HCT116 (cell line): ENCODE measurements around the gene PDCL3. TPM values are rescaled to one million over a fixed set of nuclear protein-coding genes. Genes with fewer than 3 reads are reported as not detected.

ENCODE experiments used
- ATAC-seq: fragments of 200-7000 bp; cut with Tn5 transposase; 2 replicates; pipeline ENCODE4 v1.9.1; 2020; ENCODE audit warnings: mild to moderate bottlenecking, moderate library complexity
- BruUV-seq: library from RNA; stranded (reverse); fragments of 400-500 nt; replicated peaks from 2 replicates; lab custom pipeline; 2021; lab: Mats Ljungman, UMichigan
- CTCF ChIA-PET: fragments of 300-600 bp; sonication (Branson Sonifier 250); formaldehyde crosslinking; loops from one replicate; lab custom pipeline; 2021; ENCODE audit warnings: antibody characterized with exemption; lab: Charles Lee
- POLR2A ChIA-PET: fragments of 300-600, 350-600 bp; sonication (Branson Sonifier 250); formaldehyde crosslinking; loops from one replicate; lab custom pipeline; 2021; ENCODE audit warnings: antibody characterized with exemption; lab: Charles Lee
- RAD21 ChIA-PET, 2 experiments: fragments of 300-600 bp; sonication (Branson Sonifier 250); formaldehyde crosslinking; loops; one replicate each; lab custom pipeline; 2023; ENCODE audit warnings: low total read pairs in 2 of 2; ENCODE audit not compliant: uncharacterized antibody in 2 of 2, unreplicated experiment in 2 of 2, low non-redundant PET in 1 of 2; lab: Charles Lee
- DNase-seq: peaks from one replicate; pipeline ENCODE4 v3.0.0-alpha.2; 2010; ENCODE audit warnings: low read depth, low spot score
- H2AFZ ChIP-seq: fragments of 200-600 bp; shearing (Covaris generic), sonication (generic); 2 replicates; pipeline ENCODE4 v1.6.1; 2017; ENCODE audit warnings: low read depth, mixed run types, mixed read lengths, antibody characterized with exemption, low read length; ENCODE audit not compliant: poor library complexity, severe bottlenecking
- H3K27ac ChIP-seq: 2 replicates; pipeline ENCODE4 v1.5.1; 2012; ENCODE audit warnings: low read depth, low read length
- H3K27me3 ChIP-seq: fragments of 200-600 bp; sonication (generic); 2 replicates; pipeline ENCODE4 v1.6.1; 2016; ENCODE audit warnings: mixed run types, low read length, mixed read lengths; ENCODE audit not compliant: insufficient read depth
- H3K36me3 ChIP-seq, 2 experiments: fragments of 200-500 bp in 1 of 2; fragments of 200-600 bp in 1 of 2; sonication (Bioruptor generic) in 1 of 2; sonication (generic) in 1 of 2; 2 replicates each; pipeline versions ENCODE4 v1.5.1 to v1.6.1; 2014 to 2016; ENCODE audit warnings: low read length in 2 of 2, inconsistent platforms in 1 of 2, mixed read lengths in 1 of 2, mixed run types in 1 of 2; ENCODE audit not compliant: insufficient read depth in 2 of 2, control insufficient read depth in 1 of 2
- H3K4me1 ChIP-seq, 2 experiments: fragments of 200-600 bp in 1 of 2; sonication (generic) in 1 of 2; 2 replicates each; pipeline versions ENCODE4 v1.5.1 to v1.6.1; 2012 to 2017; ENCODE audit warnings: low read length in 2 of 2, inconsistent platforms in 1 of 2, mild to moderate bottlenecking in 1 of 2, mixed read lengths in 1 of 2, mixed run types in 1 of 2, moderate library complexity in 1 of 2; ENCODE audit not compliant: insufficient read depth in 2 of 2, control insufficient read depth in 1 of 2
- H3K4me2 ChIP-seq: fragments of 200-600 bp; sonication (generic); 2 replicates; pipeline ENCODE4 v1.6.1; 2017; ENCODE audit warnings: mixed run types, low read length, mixed read lengths
- H3K4me3 ChIP-seq, 2 experiments: fragments of 200-600 bp in 1 of 2; sonication (generic) in 1 of 2; replicated peaks in 1 of 2; 2 replicates each; pipeline ENCODE4 v1.5.1; 2011 to 2016; ENCODE audit warnings: low read length in 2 of 2, control low read depth in 1 of 2, low read depth in 1 of 2, mild to moderate bottlenecking in 1 of 2, mixed read lengths in 1 of 2, mixed run types in 1 of 2
- H3K79me2 ChIP-seq: fragments of 200-600 bp; sonication (generic); 2 replicates; pipeline ENCODE4 v1.6.1; 2017; ENCODE audit warnings: mild to moderate bottlenecking, mixed run types, low read length, moderate library complexity, mixed read lengths; ENCODE audit not compliant: insufficient read depth
- H3K9ac ChIP-seq: fragments of 200-600 bp; sonication (generic); 2 replicates; pipeline ENCODE4 v1.6.1; 2016; ENCODE audit warnings: low read length, mixed read lengths
- H3K9me2 ChIP-seq: fragments of 200-600 bp; sonication (generic), shearing (Covaris generic); 2 replicates; pipeline ENCODE4 v1.6.1; 2017; ENCODE audit warnings: mixed run types, mild to moderate bottlenecking, moderate library complexity; ENCODE audit not compliant: insufficient read depth
- H3K9me3 ChIP-seq, 2 experiments: fragments of 200-500 bp in 1 of 2; fragments of 200-600 bp in 1 of 2; sonication (Bioruptor generic) in 1 of 2; sonication (generic) in 1 of 2; 2 replicates each; pipeline ENCODE4 v1.6.1; 2014 to 2017; ENCODE audit warnings: low read length in 2 of 2, mixed read lengths in 2 of 2, inconsistent platforms in 1 of 2, low read depth in 1 of 2, mild to moderate bottlenecking in 1 of 2, mixed run types in 1 of 2, moderate library complexity in 1 of 2; ENCODE audit not compliant: control insufficient read depth in 1 of 2, insufficient read depth in 1 of 2
- H4K20me1 ChIP-seq: fragments of 200-600 bp; sonication (generic), shearing (Covaris generic); 2 replicates; pipeline ENCODE4 v1.6.1; 2017; ENCODE audit warnings: mixed run types, mild to moderate bottlenecking, moderate library complexity; ENCODE audit not compliant: insufficient read depth
- ATF3 ChIP-seq: IDR thresholded peaks from 2 replicates; pipeline ENCODE4 v1.6.1; 2012
- CBX3 ChIP-seq: IDR thresholded peaks from 2 replicates; pipeline ENCODE4 v1.6.1; 2012; ENCODE audit warnings: low read depth
- CEBPB ChIP-seq: IDR thresholded peaks from 2 replicates; pipeline ENCODE4 v1.6.1; 2012; ENCODE audit warnings: low read depth
- EGR1 ChIP-seq: IDR thresholded peaks from 2 replicates; pipeline ENCODE4 v1.6.1; 2012; ENCODE audit warnings: low read depth
- ELF1 ChIP-seq: IDR thresholded peaks from 2 replicates; pipeline ENCODE4 v1.6.1; 2012; ENCODE audit warnings: low read depth, borderline replicate concordance
- EZH2 ChIP-seq: fragments of 200-600 bp; sonication (generic); IDR thresholded peaks from 2 replicates; pipeline ENCODE4 v1.6.1; 2017; ENCODE audit warnings: antibody characterized with exemption, mixed run types
- FOSL1 ChIP-seq: IDR thresholded peaks from 2 replicates; pipeline ENCODE4 v1.6.1; 2012; ENCODE audit warnings: low read depth
- JUND ChIP-seq: IDR thresholded peaks from 2 replicates; pipeline ENCODE4 v1.6.1; 2012
- MAX ChIP-seq: IDR thresholded peaks from 2 replicates; pipeline ENCODE4 v1.6.1; 2012
- POLR2A ChIP-seq: IDR thresholded peaks from 2 replicates; pipeline ENCODE4 v1.7.0; 2011; ENCODE audit warnings: borderline replicate concordance; ENCODE audit not compliant: insufficient read depth, insufficient read length; ENCODE audit errors: extremely low read depth
- RAD21 ChIP-seq: IDR thresholded peaks from 2 replicates; pipeline ENCODE4 v1.6.1; 2012; ENCODE audit warnings: low read depth, mild to moderate bottlenecking
- SIN3A ChIP-seq: IDR thresholded peaks from 2 replicates; pipeline ENCODE4 v1.6.1; 2012; ENCODE audit warnings: low read depth
- TCF7L2 ChIP-seq: IDR thresholded peaks from 2 replicates; pipeline ENCODE4 v1.7.0; 2011; ENCODE audit warnings: borderline replicate concordance, inconsistent platforms; ENCODE audit not compliant: insufficient read depth, insufficient read length; ENCODE audit errors: extremely low read depth
- YY1 ChIP-seq: IDR thresholded peaks from 2 replicates; pipeline ENCODE4 v1.6.1; 2011; ENCODE audit warnings: low read length, low read depth, moderate library complexity, mild to moderate bottlenecking; ENCODE audit not compliant: insufficient replicate concordance; ENCODE audit errors: extremely low read depth
- ZBTB33 ChIP-seq: IDR thresholded peaks from 2 replicates; pipeline ENCODE4 v1.6.1; 2011; ENCODE audit warnings: mild to moderate bottlenecking, low read length, moderate library complexity; ENCODE audit not compliant: insufficient replicate concordance; ENCODE audit errors: extremely low read depth
- ZFX ChIP-seq: fragments of 450-650 bp; IDR thresholded peaks from 2 replicates; pipeline ENCODE4 v1.6.1; 2017
- ZNF274 ChIP-seq: fragments of 200-500 bp; sonication (Bioruptor generic); IDR thresholded peaks from 2 replicates; pipeline ENCODE4 v1.6.1; 2014; ENCODE audit warnings: mild to moderate bottlenecking, low read depth, low read length, inconsistent platforms
- intact Hi-C: fragments of 100-400 bp; cut with micrococcal nuclease; formaldehyde crosslinking; loops from 2 replicates; pipeline ENCODE4 v1.10.0; 2022
- total RNA-seq: library from RNA; stranded (reverse); gene quantifications from one replicate; pipeline ENCODE4 v1.2.1, GENCODE V29; 2021; ENCODE audit not compliant: unreplicated experiment

The PDCL3 gene
- total RNA-seq, 1 experiment from 2014 or later, result 26.3 TPM

DNA sequence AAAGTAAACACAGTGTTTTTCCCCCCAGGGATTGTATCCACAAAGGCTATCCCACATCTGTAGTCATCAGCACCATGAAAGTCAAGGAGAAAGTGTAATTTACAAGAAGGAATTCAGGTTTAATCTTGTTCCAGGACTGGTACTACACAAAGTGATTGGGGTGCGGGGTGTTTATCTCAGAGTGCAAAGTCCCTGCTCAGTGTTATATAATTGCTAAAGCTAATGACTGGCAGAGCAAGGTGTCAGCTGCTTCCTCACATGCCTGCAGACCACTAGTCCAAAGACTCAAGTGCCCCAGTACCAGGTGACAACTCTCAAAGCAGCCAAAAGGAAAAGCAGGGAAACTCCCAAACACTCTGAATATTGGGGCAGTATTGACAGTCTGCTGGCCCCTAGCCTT, 40.4 kb upstream of the PDCL3 start:
- no peaks in the 10 kb centered on the region for H3K9me2 ChIP-seq
- H2AFZ ChIP-seq, result no peak overlapping the region
- TF ChIP-seq CEBPB, result no peak
- TF ChIP-seq ATF3, result no peak
- TF ChIP-seq SIN3A, result no peak
- TF ChIP-seq, all 23 proteins: peak for 0
- intact Hi-C loops, result no loop called here
- CTCF ChIA-PET, result no interaction called here
- no peak overlapping the region for H3K4me3 ChIP-seq
- H3K27me3 ChIP-seq, result no peaks in the 10 kb centered on the region
- no peaks in the 10 kb centered on the region for H3K9me3 ChIP-seq
- H3K4me1 ChIP-seq, result peaks cover 0 to 2% of the 10 kb centered on the region in 2 experiments; a peak in 1 of 4 replicates
- H3K79me2 ChIP-seq, result no peaks in the 10 kb centered on the region
- no peak overlapping the region for H3K9ac ChIP-seq
- no peak for DNase-seq
- RAD21 ChIA-PET, result no interaction called here
- no peaks in the 10 kb centered on the region for H3K36me3 ChIP-seq
- no peak overlapping the region for H3K27ac ChIP-seq
- POLR2A ChIA-PET, result no interaction called here
- no TSS peak for BruUV-seq
- no peak overlapping the region for H3K4me2 ChIP-seq
- no peaks in the 10 kb centered on the region for H4K20me1 ChIP-seq
- no peak for ATAC-seq

GRCh38 chr2:100524331-100524730, 38.5 kb upstream of the PDCL3 start:
- intact Hi-C loops, result no loop called here
- RAD21 ChIA-PET, result no interaction called here

More at GRCh38 chr2:100524331-100524730, 38.5 kb upstream of the PDCL3 start:
- no peak for TF ChIP-seq MAX
- no peak for TF ChIP-seq ZFX
- no peak for TF ChIP-seq JUND
- TF ChIP-seq CBX3, result no peak
- no peak for TF ChIP-seq ZNF274
- no peak for TF ChIP-seq RAD21
- no peak for TF ChIP-seq FOSL1
- TF ChIP-seq ZBTB33, result no peak
- TF ChIP-seq EZH2, result no peak
- no peak for TF ChIP-seq YY1
- no peak for TF ChIP-seq SIN3A
- TF ChIP-seq EGR1, result no peak
- TF ChIP-seq TCF7L2, result no peak
- no peak for TF ChIP-seq ELF1
- TF ChIP-seq CEBPB, result no peak
- TF ChIP-seq ATF3, result no peak
- TF ChIP-seq POLR2A, result no peak
- Histone ChIP-seq H4K20me1 (no peaks in the 10 kb centered on the region), H3K9me2 (no peaks in the 10 kb centered on the region), H3K4me3 (no peak overlapping the region), H3K79me2 (no peaks in the 10 kb centered on the region), H3K9ac (no peak overlapping the region), H3K27ac (no peak overlapping the region), H3K9me3 (no peaks in the 10 kb centered on the region), H3K36me3 (no peaks in the 10 kb centered on the region), H3K4me1 (peaks cover 0 to 2% of the 10 kb centered on the region in 2 experiments; a peak in 1 of 4 replicates), H3K27me3 (no peaks in the 10 kb centered on the region), H3K4me2 (no peak overlapping the region), H2AFZ (no peak overlapping the region)
- no peak for DNase-seq
- ChIA-PET POLR2A (interaction anchor here (0.7 kb wide), 1 partner anchor 296 kb away, joined by 5 read pairs; no protein-coding TSS in a partner anchor), CTCF (no interaction called here)
- BruUV-seq, result no TSS peak
- ATAC-seq, result no peak
